Mesenteric fat pad (tissue), 1 donor: ENCODE measurements around the gene TSPAN3. TPM values are rescaled to one million over a fixed set of nuclear protein-coding genes. Genes with fewer than 3 reads are reported as not detected.

Source experiments
- DNase-seq: peaks from one replicate; pipeline ENCODE4 v3.0.0-alpha.2; 2020; ENCODE audit warnings: low spot score
- total RNA-seq: library from RNA; stranded (reverse); fragmentation: NEBNext Ultra II Directional; extraction: Animal tissue kit (Norgen Biotek cat#: 25700); gene quantifications from one replicate; pipeline ENCODE4 v1.2.1, GENCODE V29; 2021
- donor health status: DM: yes; HTN: yes; CAD: no.

TSPAN3 gene
- total RNA-seq, 1 donor from 2014 or later, result 558 TPM

DNA sequence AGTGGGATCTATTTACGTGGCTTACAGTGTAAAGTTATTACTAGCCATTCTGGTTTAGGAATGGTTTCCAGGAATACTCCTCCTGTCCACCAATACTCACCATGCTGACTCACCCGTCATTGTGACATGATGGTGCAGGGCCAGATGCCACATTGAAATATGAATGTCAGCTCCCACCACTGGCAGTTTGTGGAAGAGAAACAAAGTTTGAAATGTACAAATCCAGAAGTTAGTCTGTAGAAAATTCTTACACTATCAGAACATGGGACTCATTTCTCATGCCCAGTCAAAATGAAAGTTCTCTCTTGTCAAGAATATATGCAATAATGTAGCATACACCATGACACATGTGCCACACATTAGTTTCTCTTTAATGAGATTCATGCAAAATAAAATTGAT, 14.4 kb upstream of the TSPAN3 start:
- DNase-seq, result no peak

- DNase-seq, result no peak
Measured at GRCh38 chr15:77084436-77084835, 13.5 kb upstream of the TSPAN3 start.

GRCh38 chr15:77083381-77084160, 12.7 kb upstream of the TSPAN3 start:
- DNase-seq, result no peak

DNA sequence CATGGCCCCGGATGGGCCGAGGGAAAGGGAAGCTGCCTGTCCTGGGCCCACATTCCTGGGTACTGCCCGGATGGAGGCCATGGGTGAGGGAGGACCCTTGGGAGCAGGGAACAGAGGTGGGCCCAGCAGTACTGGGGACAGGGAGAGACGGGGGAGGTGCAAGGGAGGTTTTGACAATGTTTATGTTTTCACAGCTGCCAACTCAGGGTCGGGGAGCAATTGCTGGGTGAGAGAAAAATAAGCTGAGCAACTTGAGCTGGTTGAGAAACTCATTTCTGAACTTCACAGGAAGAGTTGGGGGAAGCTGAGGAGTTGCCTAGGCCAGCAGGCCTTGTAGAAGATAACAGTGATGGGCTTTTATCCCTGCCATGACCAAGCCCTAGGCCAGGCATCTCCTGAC, 11.1 kb upstream of the TSPAN3 start:
- no peak for DNase-seq

GRCh38 chr15:77076323-77076915, 5.5 kb upstream of the TSPAN3 start:
- no peak for DNase-seq

GRCh38 chr15:77075528-77075927, 4.6 kb upstream of the TSPAN3 start:
- DNase-seq, result no peak

DNA sequence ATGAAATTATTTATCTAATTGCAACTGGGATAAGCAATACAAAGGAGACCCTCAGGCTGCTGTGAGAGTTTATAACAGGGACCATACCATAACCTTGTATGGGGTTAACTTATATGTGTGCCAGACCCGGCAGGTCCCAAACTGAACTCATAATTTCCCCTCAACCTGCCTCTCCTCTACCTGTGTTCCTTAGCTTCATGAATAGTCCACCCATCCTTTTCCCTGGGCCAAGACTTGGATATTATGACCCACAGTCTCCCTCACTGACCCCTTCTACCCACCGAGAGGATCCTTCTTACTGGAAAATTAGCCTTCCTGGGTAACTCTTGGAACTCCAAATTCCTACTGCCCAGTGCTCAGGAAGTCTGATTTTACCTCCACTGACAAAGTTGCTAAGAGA, 3.4 kb upstream of the TSPAN3 start:
- no peak for DNase-seq

GRCh38 chr15:77071305-77072223, 655 bp upstream of the TSPAN3 start:
- DNase-seq, result no peak

DNA sequence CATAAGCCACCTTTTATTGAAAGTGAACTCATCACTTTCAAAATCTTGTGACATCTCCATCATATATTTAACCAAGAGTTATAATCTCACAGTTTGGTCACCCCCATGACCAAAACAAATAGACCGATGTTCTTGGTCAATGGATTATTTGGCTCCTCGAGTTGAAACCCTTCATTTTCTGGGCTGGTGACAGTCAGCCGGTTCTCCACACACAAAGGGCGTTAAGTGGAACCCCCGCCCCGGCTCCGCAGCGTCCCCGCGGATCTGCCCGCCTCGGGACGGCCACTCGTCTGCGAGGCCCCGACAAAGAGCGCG, 772 bp downstream of the TSPAN3 start:
- no peak for DNase-seq

- no peak for DNase-seq
Measured at GRCh38 chr15:77069521-77070121, 1.3 kb downstream of the TSPAN3 start.

DNA sequence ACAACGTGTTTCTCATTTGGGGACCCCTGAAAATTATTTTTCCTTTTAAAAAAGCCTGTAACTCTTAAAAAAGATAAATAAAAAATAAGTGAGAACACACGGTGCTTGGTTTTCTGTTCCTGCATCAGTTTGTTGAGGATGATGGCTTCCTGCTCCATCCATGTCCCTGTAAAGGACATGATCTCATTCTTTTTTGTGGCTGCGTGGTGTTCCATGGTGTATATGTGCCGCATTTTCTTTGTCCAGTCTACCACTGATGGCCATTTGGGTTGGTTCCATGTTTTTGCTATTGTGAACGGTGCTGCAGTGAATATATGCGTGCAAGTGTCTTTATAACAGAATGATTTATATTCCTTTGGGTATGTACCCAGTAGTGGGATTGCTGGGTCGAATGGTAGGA, 2.3 kb downstream of the TSPAN3 start:
- no peak for DNase-seq

DNA sequence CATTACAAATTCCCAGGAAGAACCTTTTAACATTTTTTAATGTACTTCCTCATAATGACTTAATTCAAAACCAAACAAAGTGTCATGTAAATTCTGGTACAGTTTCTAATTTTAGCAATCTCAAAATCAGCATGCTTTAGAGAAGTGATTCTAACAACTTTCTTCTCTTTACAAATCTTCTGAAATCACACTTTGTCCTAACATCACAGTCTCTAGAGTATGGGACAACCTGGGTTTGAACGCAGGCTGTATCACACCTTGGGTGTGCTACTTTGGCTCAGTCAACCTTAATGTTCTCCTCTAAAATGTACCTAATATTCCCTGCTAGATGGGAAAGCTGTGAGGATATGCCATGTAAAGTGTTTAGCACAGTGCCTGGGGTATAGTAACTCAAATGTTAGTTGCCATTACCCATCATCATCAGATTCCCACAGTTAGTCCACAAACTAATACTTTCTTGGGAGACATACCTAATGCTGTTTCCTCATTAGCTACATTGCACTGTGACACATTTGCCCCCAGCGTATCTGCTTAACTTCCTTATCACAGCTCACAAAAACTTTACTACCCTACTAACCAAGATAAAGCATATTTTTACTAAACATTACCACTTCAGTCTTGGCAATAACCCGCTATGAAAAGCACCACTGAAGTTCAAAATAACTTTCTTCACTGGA, 3.1 kb downstream of the TSPAN3 start:
- DNase-seq, result no peak

GRCh38 chr15:77066971-77067690, 3.8 kb downstream of the TSPAN3 start:
- no peak for DNase-seq

- DNase-seq, result no peak
Measured at GRCh38 chr15:77064539-77065308, 6.2 kb downstream of the TSPAN3 start.

DNA sequence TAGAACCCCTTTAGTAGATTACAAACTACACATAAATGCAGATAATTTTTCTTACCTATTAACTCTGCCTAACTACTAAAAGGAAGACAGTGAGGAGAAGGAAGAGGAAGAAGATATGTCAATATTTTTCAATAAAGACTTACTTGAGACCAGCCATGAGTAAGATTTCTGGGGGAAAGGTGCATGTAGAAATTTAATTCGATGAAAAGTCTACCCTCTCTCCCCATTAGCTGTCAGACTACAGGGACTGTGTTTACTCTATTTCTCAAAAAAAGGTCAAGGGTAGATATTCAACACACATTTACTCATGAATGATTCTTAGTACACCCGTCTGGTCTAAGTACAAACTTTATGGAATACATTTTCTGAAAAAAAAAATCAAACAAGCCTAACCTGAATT, 6.8 kb downstream of the TSPAN3 start:
- DNase-seq, result no peak

GRCh38 chr15:77063249-77063648, 7.7 kb downstream of the TSPAN3 start:
- no peak for DNase-seq

GRCh38 chr15:77060546-77060945, 10.4 kb downstream of the TSPAN3 start:
- no peak for DNase-seq

GRCh38 chr15:77059786-77060361, 11.0 kb downstream of the TSPAN3 start:
- DNase-seq, result no peak

- DNase-seq, result no peak
Measured at GRCh38 chr15:77058468-77058867, 12.4 kb downstream of the TSPAN3 start.
